ENCODE measurements around the gene ELMO3.

The ELMO3 gene

DNA sequence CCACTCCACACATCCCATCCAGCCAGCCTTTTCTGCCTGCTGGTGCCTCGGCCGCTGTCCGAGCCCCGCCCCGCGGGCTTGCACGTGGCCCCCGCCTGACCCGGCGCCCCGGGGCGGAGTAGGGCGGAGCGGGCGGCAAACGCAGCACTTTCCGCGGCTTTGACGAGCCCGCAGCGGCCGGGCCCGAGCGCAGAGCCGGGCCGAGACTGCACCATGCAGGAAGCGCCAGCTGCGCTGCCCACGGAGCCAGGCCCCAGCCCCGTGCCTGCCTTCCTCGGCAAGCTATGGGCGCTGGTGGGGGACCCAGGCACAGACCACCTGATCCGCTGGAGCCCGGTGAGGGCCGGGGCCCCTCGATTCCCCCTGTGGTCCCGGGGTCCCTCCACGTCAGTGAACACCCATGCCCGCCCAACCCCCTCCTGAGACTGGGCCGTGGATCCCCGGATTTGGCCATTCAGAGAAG is 34.3 kb upstream of the ELMO3 start, which contains the start of gene HSF4:
Gene HSF4 (plus strand): TSS at position 147 of the 463 bp plus-strand sequence. CDS start 67 bp downstream, at position 214.
- no peak for DNase-seq

GRCh38 chr16:67165121-67166078 is 33.5 kb upstream of the ELMO3 start:
- DNase-seq, result no peak

DNA sequence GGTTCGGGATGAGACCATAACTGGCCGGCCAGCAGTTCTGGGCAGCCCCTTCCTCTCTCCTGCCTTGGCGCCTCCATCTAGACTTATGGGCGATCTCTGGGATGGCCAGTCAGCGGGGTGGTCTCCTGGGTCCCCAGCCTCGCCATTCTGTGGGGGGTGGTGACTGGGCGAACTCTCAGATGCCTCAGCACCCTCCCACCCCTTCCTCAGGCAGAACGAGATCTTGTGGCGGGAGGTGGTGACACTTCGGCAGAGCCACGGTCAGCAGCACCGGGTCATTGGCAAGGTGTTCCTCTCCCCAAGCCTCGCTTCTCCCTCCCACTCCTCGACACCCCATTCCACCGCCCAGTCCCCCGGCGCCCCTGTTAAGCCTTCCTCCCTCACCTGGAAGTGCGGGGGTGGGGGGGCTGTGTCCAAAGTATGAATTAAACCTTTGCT is 32.8 kb upstream of the ELMO3 start:
- DNase-seq, result no peak

DNA sequence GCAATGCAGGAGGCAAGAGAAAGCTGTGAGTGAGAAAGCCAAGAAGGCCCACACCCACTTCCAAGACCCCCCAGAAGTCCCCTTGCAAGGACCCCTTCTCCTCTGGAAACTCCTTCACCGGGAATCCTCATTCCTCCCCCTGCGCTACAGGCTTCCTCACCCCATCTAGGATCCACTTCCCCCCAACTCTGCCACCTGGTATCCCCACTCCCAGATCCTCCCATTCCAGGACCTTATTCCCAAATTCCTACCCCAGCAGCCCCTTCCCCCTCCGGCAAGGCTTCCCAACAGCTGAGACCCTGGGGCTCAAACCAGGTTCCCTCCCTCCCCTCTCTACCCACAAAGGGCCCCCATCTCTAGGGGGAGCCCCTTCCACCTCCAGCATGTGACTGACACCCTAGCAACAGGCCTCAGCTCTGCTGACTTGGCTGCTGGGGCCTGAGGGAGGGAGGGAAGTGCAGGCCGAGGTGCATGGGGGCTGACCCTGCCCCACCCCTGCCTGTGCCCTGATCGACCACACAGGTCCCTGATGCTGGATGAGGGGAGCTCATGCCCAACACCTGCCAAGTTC is 32.2 kb upstream of the ELMO3 start:
- DNase-seq, result no peak

DNA sequence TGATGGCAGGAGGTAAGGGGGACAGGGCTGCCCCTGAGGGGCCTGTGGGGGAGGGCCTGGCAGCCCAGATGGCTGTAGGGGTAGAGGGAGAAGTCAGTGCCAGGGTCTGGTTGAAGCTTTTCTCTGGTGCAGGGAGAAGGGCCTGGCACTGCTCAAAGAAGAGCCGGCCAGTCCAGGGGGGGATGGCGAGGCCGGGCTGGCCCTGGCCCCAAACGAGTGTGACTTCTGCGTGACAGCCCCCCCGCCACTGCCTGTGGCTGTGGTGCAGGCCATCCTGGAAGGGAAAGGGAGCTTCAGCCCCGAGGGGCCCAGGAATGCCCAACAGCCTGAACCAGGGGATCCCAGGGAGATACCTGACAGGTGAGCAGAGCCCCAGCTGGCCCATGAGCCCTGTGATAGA is 31.3 kb upstream of the ELMO3 start:
- DNase-seq, result no peak

DNA sequence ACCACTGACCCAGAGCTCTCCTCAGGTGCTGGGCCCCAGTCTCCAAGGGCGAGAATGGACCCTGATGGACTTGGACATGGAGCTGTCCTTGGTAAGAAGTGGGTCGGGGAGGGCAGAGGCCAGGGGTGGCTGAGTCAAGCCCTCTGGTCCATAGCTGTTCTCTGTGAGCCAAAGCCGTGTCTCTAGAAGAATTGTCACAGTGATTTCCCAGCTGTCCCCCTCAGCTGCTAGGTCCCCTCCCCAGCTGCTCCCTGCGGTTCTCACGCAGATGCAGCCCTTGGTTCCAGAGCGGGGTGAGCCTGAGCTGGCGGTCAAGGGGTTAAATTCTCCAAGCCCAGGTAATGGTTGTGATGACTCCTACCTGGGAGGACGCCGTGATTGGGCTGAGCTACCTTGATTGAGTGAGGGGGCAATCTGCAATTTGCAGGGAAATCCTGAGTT is 29.9 kb upstream of the ELMO3 start:
- no peak for DNase-seq

- no peak for DNase-seq
Observed at GRCh38 chr16:67169642-67170167, 29.2 kb upstream of the ELMO3 start.

DNA sequence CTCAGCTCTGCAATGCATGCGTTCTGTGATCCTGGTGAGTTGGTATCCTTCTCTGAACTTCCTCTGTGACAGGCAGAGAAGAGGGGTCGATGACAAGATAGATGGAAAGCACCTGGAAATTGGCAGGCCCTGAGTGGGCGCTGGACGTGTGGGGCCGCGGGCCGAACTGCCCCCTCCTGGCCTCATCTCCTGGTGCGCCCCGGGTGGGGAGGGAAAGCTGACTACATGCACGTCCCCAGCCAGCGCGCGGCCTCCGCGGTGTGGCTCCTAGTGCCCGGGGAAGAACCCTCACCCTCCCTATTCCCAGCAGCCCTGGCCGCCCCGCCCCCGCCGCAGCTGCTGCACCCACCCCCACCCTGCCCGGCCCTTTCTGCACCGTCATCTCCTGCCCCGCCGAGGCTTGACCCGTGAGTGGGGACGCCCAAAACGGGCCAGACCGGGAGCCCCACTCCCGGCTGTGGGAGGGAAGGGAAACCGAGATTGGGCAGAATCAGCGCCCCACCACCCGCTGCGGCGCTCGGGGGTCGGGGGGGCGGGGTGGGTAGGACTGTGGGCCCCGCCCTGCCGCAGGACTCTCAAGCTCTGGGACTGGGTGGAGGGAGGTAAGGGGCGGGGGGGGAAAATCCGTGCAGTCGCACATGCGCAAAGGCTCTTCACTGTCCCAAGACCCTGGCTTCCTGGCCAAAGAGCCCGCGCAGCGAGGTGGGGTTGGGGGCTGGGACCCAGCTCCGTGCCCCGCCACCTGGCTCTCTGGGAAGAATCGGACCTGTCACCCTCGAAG is 28.6 kb upstream of the ELMO3 start, which contains the start of gene NOL3:
Gene NOL3 (plus strand): TSS at position 371 of the 781 bp plus-strand sequence.
- no peak for DNase-seq

- no peak for DNase-seq
Observed at GRCh38 chr16:67170949-67171649, 27.8 kb upstream of the ELMO3 start.

DNA sequence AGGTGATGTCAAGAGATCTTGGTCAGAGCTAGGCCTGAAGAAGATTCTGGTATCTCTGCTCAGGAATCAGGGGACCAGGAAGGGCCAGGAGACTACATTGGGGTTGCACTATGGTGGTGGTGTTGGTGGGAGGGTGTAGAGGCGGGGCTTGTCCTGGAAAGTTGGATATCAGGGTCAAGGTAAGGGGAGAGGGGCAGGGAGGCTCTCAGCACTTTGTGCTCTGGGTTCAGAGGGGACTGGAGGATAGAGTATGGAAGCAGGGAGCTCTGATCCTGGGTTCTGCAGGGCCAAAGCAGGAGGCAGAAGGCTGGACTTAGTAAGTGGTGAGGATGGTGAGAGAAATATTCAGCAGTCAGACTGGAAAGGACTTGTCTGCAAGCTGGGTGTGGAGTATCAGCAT is 25.6 kb upstream of the ELMO3 start:
- no peak for DNase-seq

GRCh38 chr16:67173808-67174705 is 24.9 kb upstream of the ELMO3 start:
- DNase-seq, result no peak

DNA sequence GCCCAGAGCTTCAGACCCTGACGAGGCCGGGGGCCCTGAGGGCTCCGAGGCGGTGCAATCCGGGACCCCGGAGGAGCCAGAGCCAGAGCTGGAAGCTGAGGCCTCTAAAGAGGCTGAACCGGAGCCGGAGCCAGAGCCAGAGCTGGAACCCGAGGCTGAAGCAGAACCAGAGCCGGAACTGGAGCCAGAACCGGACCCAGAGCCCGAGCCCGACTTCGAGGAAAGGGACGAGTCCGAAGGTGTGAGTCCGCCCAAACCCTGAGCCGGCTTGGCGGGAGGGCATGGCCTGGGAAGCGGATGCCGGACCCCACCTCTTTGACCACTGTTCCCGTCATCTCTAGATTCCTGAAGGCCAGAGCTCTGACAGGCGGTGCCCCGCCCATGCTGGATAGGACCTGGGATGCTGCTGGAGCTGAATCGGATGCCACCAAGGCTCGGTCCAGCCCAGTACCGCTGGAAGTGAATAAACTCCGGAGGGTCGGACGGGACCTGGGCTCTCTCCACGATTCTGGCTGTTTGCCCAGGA is 24.2 kb upstream of the ELMO3 start:
- DNase-seq, result no peak

DNA sequence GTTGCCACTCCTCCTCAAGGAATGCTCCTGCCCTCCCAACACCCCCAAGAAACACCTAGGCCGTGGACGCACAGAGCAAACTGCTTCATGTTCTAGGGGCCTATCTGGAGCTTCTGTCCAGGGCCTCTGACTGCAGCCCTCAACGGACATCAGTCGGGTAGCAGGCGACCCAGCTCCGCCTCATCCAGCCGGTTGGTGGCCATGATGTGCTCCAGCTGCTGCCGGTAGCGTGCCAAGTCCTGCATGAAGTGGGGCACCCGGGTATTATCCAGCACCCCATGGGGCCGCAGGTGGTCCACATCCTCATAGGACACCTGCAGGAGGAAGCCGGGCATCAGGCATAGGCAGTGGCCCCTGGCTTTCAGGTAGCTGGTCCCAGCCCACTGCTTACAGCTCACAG is 22.3 kb upstream of the ELMO3 start:
- no peak for DNase-seq

- peak; percentile 51 for DNase-seq
Observed at GRCh38 chr16:67177743-67178699, 20.9 kb upstream of the ELMO3 start.

DNA sequence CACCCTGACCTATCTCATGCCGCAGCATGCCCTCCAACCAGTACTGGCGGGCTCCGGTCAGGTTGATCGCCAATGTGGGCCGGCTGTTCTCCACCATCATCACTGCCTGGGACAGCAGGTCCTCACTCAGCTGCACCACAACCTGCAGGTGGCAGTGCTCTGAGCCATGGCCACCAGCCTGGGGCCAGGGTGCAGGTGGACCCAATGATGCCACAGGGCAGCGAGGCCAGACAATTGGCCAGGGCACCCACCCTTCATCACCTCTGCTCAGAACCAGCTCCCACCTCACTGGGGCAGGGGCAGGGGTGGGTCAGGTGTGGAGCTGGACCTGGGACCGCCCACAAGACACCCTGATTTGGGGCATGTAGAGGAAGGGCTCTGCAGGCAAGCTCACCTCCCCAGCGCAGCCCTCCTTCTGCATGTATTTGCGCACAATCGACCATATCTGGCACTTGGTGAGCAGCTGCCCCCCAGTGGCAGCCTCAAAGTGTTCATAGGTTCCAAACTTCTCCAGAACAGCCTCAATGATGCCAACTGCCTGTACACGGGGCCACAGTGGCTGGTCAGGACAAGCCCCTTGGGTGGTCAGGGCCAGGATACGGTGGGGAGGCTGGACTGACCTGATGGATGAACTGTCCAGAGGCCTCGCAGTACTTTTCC is 19.4 kb upstream of the ELMO3 start:
- DNase-seq, result no peak

GRCh38 chr16:67180166-67180565 is 18.8 kb upstream of the ELMO3 start:
- DNase-seq, result no peak

DNA sequence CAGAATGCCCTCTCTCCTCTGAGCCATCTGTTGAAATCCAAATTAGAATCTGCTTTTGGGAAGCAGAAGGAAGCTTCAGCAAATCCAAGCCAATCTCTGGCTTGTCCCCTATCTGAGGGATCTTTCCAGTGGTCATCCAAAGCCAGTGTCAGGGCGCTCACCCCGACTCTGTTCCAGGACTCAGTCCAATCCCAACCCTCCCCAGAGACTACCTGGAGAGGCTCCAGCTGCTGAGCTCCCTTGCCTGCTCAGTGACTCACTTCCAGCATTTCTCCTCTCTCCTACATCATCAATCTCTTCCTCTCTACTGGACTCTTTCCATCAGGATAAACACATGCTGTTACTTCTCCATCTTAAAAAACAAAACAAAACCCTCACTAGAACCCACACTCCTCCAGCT is 17.6 kb upstream of the ELMO3 start:
- no peak for DNase-seq

DNA sequence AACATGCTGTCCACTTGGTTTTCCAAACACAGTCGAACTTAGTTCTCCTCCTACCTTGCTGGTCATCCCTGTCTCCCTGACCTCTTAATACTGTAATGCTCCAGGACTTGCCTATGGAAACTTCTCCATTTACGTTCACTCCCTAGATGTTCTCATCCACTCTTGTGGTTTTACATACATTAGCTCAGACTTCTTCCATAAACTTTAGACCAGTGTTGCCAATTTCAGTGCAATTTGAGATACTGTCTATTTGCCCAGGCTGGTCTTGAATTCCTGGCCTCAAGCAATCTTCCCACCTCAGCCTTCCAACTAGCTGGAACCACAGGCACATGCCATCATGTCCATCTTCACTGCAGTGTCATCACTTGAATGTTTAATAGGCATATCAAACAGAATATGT is 16.6 kb upstream of the ELMO3 start:
- DNase-seq, result no peak

DNA sequence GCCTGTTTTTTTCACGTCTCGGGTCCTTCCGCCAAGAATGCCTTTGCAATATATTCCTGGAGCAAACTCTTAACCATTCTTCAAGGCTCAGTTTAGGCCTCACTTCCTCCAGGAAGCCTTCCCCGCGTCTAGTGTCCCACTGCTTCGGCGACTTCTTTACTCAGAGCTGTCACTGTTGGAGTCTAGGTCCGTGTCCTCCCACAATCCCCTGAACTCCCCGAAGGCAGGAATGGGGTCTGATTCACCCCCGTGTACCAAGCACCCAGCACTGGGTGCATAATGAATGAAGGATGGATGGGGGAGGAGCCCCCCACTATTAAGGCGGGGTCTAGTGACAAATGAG is 15.7 kb upstream of the ELMO3 start:
- no peak for DNase-seq
